Measurements from ENCODE around the gene CACNA1B. TPM values are rescaled to one million over a fixed set of nuclear protein-coding genes. Genes with fewer than 3 reads are reported as not detected.
"Not testable (repeated sequence)": the region's sequence is repeated elsewhere in the genome, so short reads cannot be mapped to it uniquely, and the experiment has no call there.

Gene CACNA1B
- 1.3 TPM for polyA plus RNA-seq (ENCODE audit: insufficient read length)

DNA sequence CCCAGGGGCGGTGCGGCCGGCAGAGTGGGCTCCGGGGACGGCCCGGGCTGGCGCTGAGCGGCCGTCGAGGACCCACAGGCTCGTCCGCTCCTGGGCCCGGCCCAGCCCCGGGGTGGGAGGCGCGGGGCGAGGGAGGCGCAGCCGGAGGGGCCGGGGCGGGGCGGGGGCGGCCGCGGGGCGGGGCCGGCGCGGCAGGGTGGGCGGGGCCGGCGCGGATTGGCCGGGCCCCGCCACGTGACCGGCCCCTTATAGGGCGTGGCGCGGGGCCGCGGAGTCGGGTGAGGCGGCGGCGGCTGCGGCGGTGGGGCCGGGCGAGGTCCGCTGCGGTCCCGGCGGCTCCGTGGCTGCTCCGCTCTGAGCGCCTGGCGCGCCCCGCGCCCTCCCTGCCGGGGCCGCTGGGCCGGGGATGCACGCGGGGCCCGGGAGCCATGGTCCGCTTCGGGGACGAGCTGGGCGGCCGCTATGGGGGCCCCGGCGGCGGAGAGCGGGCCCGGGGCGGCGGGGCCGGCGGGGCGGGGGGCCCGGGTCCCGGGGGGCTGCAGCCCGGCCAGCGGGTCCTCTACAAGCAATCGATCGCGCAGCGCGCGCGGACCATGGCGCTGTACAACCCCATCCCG is at the start of gene CACNA1B:
Gene CACNA1B, plus strand, starts transcription at position 277 of the 617 bp plus-strand sequence. Its CDS starts 152 bp downstream, at position 429.
- DNase-seq = not testable (repeated sequence)

DNA sequence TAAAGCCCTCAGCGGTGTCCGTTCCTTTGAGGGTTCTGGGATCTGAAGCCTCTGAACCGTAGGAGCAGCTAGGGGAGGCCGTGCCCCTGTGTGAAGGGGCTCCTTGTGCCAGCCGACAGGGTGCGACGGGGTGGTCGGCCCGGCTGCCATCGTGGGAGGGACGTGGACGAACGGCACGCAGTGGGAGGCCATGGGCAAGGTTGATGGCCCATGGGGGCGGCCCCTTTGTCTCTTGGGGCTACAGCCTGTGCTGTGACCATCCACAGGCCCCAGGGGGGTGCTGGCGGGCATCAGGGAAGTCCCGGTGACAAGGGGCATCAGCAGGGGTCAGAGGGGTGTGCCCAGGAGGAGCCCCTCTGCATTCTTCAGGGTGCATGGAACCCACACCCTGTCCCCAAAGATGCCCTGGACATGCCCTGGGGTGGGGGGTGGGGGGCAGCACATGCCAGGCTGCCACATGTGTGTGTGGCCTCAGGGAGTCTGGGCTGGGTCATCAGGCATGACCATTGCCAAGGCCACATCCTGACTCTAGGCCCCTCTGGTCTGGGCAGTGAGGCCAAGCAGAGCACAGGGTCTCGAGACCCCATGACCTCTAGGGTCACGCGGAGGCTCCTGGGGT is 49.6 kb upstream of the CACNA1B start:
- no peak for DNase-seq

DNA sequence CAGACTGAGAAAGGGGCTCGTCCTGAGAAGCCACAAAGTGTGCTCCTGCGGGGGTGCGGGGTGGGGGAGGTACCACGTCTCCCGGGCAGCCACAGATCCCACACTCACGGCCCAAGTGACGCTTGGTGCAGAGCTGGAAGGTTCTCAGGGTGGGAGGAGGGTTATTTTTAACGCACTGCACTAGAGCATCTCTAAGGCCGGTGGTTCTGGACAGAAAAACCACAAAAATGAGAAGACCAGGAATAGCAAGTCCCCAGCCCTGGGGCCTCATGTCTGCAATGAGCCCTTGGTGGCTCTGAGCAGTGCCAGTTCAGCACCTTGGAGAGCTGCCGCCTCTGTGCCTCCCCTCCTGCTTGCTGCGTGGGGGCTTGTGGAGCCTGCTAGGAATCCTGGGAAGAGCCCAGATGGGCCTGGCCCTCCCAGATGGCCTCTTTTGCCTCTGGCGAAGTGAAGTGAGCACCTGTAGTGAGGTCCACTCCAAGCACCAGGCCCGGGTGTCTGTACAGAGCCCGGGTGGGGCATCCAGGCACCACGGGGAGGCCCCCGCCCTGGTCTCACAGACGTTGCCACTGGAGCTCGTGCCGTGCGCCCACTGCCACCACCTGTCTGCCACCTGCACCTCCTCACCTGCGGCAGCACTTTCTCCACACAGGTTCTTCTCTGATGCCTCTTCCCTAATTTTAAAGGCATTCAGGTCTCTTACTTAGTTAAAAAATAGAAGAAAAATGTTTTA is 48.9 kb upstream of the CACNA1B start:
- peak; percentile 29 for DNase-seq

DNA sequence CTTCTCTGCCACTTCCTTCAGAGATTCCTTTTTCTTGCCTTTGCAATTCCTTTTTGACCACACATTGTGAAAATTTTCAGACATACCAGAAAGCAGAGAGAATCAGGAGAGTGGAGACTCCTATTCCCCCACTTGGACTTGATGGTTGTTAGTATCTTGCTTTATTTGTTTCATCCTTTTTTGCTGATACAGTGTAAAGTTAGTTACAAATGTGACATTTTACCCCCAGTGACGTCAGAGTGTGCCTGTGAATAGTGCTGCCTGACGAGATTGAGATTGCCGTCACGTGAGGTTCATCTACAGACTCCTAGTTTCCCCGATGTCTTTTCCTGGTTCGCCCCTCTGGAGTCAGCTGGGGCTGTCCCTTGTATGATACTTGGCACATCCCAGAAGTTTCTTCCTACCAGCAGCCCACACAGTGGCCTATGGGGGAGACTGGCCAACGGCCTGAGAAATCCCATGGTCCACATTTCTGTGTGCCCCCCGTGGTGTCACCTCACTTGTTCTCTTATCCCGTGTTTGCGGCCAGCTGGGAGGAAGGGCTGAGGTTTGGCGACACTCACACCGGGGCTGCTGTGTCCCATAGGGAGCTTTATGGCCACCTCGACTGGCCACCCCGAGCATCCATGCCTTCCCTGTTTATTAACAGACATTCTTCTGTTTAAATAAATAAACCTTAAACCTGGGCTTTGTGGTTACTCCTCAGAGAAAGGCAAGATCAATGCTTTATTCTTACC is 48.2 kb upstream of the CACNA1B start:
- no peak for DNase-seq

DNA sequence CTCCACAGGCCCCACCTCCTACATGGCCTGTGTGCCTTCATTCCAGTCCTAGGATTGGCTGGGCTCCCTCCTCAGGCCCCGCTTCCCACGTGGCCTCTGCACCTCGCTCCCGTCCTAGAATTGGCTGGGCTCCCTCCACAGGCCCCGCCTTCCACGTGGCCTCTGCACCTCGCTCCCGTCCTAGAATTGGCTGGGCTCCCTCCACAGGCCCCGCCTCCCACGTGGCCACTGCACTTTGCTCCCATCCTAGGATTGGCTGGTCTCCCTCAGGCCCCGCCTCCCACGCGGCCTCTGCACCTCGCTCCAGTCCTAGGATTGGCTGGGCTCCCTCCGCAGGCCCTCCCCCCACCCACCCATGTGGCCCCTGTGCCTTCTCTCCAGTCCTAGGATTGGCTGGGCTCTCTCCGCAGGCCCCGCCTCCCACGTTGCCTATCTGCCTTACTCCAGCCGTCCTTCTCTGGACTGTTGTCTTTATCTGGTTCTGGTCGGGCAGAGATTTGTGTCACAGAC is 45.3 kb upstream of the CACNA1B start:
- DNase-seq = no peak

DNA sequence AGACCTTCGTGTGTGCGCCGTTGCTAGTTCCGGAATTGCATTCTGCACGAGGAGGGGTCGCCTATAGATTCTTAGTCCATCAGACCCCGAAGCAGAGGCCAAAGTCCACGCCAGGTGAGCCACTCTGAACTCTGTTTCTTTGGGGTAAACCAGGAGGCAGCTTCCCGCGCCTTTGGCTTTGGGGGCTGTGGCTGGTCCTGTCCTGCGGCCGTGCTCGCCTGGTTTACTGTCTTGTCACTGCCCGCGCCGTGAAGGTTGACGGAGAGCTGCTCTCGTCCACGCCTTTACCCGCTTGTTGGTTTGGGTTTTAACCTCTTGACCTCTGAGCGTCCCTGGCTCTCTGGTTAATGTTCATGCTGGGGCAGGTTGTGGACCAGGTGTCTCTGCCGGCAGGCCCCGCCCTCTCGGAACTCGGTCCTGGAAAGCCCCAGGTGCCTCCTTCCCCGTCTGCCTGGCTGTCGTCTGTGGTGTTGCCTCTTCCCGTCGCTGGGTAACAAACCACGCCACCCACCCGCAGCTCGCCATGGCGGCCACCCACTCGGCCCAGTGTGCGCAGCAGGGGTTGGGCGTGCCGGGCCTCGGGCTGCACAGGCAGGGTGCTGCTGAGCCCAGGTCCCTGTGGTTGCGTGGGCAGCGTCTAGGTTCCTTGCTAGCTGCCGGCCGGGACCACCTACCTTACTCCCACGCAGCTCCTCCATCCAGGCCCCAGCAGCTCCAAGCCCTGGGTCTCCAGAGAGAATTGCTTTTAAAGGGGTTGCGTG is 44.6 kb upstream of the CACNA1B start:
- no peak for DNase-seq

DNA sequence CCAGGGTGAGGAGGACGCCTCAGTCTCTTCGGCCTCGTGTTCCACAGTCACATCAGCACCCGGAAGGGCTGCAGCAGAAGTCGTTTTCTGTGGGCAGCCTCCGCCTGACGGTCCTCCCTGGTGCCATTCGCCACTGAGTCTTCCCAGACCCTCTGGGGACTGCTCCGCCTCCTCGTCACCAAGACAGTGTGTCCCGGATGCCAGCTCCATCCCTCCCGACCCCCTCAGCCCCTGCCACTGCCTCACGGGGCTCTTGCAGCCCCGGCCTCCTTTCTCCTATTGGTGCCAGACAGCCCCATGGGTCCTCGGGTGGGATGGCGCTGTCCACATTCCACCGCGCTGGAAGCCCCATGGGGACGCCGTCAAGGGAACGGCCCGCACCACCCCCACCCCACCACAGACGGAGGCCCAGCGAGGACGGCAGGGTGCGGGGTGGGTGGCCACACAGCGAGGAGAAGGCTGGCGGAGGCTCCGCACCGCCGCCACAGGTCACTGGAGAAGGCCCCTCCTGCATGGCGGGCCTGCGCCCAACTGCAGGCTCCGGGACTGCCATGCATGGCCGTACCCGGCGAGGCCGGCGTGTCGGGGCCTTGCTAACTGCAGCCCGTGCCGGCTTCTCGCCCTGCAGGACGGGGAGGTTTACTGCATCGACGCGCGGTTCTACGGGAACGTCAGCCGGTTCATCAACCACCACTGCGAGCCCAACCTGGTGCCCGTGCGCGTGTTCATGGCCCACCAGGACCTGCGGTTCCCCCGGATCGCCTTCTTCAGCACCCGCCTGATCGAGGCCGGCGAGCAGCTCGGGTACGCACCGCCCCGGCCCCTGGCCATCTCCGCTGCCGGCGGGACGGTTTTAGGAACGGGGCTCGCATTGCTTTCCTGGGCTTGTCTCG is 43.6 kb upstream of the CACNA1B start:
- no peak for DNase-seq

DNA sequence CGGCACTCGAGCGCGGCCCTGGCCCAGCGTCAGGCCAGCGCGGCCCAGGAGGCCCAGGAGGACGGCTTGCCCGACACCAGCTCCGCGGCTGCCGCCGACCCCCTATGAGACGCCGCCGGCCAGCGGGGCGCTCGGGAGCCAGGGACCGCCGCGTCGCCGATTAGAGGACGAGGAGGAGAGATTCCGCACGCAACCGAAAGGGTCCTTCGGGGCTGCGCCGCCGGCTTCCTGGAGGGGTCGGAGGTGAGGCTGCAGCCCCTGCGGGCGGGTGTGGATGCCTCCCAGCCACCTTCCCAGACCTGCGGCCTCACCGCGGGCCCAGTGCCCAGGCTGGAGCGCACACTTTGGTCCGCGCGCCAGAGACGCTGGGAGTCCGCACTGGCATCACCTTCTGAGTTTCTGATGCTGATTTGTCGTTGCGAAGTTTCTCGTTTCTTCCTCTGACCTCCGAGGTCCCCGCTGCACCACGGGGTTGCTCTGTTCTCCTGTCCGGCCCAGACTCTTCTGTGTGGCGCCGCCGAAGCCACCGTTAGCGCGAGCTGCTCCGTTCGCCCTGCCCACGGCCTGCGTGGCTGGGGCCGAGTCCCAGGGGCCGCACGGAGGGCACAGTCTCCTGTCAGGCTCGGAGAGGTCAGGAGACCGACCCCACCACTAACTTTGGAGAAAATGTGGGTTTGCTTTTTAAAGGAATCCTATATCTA is 42.6 kb upstream of the CACNA1B start:
- no peak for DNase-seq

DNA sequence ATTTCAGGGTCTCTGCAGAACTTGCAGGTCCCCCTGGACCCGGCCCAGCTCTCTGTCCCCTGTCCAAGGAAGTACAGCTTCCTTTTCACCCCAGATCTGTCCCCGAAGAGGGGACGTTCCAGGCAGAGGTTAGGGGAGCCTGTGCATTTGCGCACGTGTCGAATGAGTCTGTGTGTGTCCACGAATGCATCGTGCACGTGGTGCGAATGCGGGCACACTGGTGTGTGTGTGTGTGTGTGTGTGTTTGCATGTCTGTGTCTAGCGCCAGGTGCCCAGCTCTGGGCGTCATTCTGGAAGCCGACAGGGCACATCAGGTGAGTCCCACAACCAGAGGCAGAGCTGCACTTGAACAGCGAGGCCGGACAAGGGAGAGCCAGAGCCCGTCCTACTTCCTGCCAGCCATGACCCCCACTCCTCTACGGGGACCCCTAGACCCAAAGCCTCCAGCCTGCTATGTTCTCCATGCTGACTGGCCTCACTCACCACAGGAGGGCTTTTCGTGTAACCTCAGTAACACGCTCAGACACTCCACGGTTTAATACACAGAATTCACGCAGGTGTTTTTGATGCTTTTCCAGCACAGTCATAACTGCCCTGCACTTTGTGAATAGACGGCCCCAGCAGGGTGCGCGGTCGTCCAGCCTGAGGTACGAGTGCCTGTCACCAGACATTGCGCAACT is 41.3 kb upstream of the CACNA1B start:
- DNase-seq = no peak

DNA sequence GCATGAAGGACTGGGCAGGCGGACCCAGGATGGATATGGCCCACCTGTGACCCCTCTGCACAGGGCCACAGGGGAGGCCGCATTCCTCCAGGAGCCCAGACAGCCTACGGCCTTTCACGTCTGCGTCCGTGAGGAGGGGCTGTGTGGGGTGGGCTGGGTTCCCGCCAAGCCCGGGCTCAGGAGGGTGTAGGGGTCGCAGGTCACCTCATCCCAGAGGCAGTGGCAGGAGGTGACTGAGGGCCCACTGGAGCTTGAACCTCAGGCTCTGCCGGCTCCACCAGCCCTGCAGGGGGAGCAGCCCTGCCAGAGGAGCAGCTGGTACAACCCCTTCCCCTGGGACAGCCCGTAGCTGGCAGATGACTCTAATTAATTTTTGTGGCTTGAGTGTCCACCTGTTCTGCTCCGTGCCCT is 40.7 kb upstream of the CACNA1B start:
- DNase-seq = no peak

DNA sequence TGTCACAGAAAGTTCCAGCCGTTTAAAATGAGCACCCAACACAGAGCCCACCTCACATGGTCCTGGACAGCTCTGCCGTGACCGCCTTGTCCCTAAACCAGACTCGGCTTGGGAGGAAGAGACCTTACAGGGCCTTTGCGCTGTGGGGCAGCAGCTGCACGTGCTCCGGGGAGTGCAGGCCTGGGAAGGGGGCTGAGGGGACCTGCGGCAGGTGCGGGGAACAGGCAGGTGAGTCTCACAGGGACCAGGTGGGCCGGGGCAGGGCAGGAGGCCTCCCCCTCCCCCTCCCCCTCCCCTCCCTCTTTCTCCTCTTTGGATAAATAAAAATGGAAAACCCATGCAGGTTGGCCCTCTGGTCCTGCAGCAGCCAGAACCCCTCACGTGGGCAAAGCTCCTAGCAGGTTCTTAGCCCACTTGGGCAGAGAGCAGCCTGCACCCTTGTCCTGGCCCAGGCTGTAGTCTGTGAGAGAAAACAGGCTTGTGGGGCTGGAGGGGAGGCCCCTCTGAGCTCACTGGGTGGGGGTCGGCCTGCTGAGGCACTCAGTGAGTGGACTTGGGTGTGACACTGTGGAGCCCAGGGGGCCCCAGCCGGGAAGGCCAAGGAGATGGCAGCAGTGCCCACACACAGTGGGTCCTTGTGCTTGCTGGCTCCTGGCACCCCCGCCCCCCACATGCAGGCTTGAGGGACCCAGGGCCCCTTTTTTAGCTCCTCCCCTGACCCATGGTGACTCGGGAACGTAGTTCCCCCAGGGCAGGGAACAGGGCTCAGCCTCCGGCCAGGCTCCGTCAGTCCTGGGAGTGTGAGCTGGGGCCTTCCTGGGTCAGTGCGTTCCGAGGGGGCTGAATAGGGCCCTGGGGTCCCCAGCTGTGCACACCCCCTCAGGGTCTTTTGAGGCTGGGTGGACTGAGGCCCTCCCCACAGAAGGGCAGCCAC is 40.0 kb upstream of the CACNA1B start:
- DNase-seq = no peak

DNA sequence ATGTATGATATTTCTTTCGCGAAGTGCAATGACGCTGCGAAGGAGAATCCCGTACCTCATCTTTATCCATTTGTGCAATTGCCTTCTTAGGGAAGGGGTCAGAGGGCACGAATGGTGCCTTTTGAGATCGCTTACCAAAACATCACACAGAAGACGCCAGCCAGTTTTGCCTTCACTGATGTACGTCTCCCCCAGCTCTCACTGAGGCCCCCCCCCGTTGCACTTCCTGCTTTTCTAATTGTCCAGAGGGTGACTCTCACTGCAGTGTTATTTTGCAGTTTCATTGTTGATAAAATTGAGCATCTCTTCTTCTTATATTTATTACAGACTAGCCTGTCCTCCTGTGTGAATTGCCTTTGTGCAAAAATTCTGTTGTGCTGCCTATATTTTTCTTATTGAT is 39.0 kb upstream of the CACNA1B start:
- DNase-seq = no peak

DNA sequence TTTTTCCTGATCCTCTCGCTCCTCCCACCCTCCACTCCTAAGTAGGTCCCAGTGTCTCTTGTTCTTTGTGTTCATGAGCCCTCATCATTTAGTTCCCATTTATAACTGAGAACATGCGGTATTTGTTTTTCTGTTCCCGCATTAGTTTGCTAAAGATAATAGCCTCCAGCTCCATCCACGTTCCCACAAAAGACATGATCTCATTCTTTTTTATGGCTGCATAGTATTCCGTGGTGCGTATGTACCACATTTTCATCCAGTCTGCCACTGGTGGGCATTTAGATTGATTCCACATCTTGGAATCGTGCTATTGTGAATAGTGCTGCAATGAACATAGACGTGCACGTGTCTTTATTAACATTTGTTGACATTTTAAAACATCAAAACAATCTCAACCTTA is 34.2 kb upstream of the CACNA1B start:
- no peak for DNase-seq

DNA sequence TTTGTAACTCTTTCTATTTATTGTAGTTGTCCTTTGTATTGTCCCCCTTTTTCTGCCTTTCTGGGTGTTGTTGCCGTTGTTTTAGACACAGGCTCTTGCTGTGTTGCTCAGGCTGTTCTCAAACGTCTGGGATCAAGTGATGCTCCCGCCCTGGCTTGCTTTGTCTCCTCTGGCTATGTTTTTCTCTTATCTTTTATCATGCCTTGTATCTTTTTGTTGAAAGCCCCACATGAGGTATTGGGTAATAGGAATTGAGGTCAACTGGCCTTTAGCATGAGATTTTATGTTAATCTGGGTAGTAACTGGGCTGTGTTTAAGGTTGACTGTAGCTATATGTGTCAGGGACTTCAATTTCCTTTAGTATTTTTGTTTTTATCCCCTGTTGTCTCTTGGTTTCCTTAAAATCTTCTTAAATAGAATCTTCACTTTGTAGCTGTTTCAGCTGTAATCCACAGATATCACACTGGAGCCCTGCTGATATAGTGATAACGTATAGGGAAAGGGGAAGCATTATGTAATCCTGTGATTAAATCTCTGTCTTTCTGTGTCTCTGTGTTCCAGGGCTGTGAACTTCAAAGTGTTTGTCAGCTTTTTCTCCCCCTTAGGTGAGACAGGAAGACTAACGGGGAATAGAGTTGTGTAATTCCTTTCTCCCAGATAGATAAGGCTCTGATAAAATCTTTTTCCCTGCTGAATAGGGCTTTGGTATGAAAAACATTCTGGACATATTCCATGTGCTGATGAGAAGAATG is 25.9 kb upstream of the CACNA1B start:
- no peak for DNase-seq

DNA sequence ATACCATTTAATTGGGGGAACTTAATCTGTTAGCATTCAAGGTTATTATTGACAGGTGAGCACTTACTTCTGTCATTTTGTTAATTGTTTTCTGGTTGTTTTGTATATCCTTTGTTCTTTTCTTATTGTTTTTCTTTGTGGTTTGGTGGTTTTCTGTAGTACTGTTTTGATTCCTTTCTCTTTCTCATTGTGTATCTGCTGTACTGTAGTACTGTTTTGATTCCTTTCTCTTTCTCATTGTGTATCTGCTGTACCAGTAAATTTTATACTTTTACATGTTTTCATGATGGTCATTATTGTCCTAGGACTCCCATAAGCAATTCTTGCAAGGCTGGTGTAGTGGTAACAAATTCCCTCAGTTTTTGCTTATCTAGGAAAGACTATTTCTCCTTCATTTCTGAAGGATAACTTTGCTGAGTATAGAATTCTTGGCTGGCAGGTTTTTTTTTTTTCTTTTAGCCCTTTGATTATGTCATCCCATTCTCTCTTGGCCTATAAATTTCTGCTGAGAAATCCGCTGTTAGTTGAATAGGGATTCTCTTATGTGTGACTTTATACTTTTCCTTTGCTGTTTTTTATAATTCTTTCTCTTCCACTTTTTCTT is 24.1 kb upstream of the CACNA1B start:
- no peak for DNase-seq

DNA sequence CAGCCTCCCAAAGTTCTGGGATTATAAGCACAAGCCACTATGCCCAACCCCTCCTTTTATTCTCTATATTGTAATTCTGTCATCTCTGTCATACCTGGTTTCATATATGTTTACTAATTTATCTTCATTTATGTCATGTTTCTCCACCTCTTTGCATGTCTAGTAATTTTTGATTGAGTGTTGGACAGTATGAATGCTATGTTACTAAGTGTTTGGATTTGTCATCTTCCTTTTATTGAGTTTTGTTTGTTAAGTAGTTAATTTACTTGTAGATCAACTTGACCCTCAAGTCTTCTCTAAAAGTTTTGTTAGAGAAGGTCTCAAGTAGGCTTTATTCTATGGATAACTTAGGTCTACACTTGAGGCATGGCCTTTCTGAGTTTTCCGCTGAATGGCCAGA is 17.2 kb upstream of the CACNA1B start:
- no peak for DNase-seq

DNA sequence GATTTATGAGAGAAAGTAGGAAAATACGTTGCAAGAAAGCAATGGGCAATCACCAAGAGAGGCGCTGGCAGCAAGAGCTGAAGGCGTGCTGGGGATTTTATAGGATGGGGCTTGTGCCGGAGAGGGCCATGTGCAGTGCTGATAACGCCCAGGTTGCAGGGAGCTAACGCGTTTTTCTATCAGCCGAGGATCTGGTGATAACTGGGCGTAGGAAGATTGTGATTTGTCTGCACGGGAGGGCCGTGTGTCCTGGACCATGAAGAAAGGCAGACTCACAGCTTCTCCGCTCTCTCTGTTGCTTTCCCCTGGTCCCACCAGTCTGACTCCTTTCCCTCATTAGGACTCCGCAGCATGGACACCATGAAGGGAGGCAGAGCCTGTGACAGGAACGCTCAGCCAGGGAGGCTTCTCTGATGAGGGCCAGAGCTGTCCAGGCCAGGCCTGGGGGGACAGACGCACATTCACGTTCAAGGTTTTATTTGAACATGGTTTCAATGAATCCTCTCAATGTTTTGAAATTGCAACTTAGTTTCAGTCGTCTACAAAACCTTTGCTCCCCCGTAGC is 11.9 kb upstream of the CACNA1B start:
- no peak for DNase-seq
